Activated CD4-positive, alpha-beta T cell treated with anti-CD3 and anti-CD28 coated beads, Interleukin-2, amount 50 U/mL, for 4 hours (primary cell): ENCODE results near the gene SWT1.

Source experiments
- DNase-seq, 2 experiments: peaks; one replicate each; pipeline ENCODE4 v3.0.0-alpha.2; 2020

Gene SWT1

GRCh38 chr1:185328255-185328654 lies 171.3 kb downstream of the SWT1 start:
- DNase-seq = no peak

DNA sequence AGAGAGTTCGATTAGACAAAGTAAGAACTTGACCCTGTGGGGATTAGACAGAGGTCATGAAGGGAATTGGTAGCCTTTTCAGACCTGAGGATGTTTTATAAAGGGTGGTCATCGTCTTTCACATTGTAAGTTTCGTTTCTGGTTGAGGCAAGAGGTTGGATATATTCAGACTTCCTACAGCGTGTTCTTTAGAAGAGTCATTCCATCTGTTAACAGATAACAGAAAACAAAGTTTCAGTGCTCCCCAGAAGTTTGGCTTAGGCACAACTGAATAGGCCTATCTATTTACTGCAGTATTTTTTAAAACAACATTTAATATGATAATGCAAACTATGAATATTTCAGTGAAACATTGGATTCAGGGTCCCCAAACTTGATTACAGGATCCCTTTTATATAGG lies 177.2 kb downstream of the SWT1 start:
- no peak for DNase-seq

- DNase-seq = no peak
Observed at GRCh38 chr1:185337246-185337645, 180.3 kb downstream of the SWT1 start.

- DNase-seq = no peak
Observed at GRCh38 chr1:185338719-185339622, 182.0 kb downstream of the SWT1 start.

- DNase-seq = no peak
Observed at GRCh38 chr1:185341196-185341781, 184.3 kb downstream of the SWT1 start.
